HEK293 (cell line): Measurements from ENCODE around the gene USP22.

Experiments used
- CTCF ChIA-PET: fragments of 350-600 bp; formaldehyde crosslinking; extraction: SDS; loops from one replicate; lab custom pipeline; 2021; ENCODE audit warnings: antibody characterized with exemption; lab: Yijun Ruan, JAX
- POLR2A ChIA-PET: fragments of 300-600 bp; formaldehyde crosslinking; extraction: SDS; loops from one replicate; lab custom pipeline; 2020; ENCODE audit warnings: antibody characterized with exemption, inconsistent platforms; lab: Yijun Ruan, JAX
- H3K27ac ChIP-seq: fragments of 200-500 bp; sonication (Bioruptor generic); 2 replicates; pipeline ENCODE4 v1.5.1; 2014; ENCODE audit warnings: low read depth, low read length, control low read depth, inconsistent platforms; ENCODE audit errors: extremely low read depth
- H3K36me3 ChIP-seq, 2 experiments: fragments of 200-500 bp in 1 of 2; sonication (Bioruptor generic) in 1 of 2; 1 replicate in 1 of 2; 2 replicates in 1 of 2; pipeline ENCODE4 v1.5.1; 2014 to 2017; ENCODE audit warnings: inconsistent platforms in 2 of 2, low read length in 2 of 2; ENCODE audit not compliant: control insufficient read depth in 2 of 2, insufficient read depth in 1 of 2
- H3K4me1 ChIP-seq: fragments of 200-500 bp; sonication (Bioruptor generic); 2 replicates; pipeline ENCODE4 v1.5.1; 2014; ENCODE audit warnings: mild to moderate bottlenecking, low read length, inconsistent platforms; ENCODE audit not compliant: control insufficient read depth, insufficient read depth
- H3K4me3 ChIP-seq: 2 replicates; pipeline ENCODE4 v1.5.1; 2011; ENCODE audit warnings: low read depth, mild to moderate bottlenecking, control low read depth, low read length, moderate library complexity
- H3K9me3 ChIP-seq: fragments of 200-500 bp; sonication (Bioruptor generic); 2 replicates; pipeline ENCODE4 v1.5.1; 2014; ENCODE audit warnings: low read depth, low read length, inconsistent platforms; ENCODE audit not compliant: control insufficient read depth, insufficient read depth
- GLI2 ChIP-seq: fragments of 450-650 bp; formaldehyde crosslinking; IDR thresholded peaks from 2 replicates; pipeline ENCODE4; 2017; ENCODE audit warnings: missing biosample characterization, missing genetic modification characterization, low read depth, borderline replicate concordance
- REPIN1 ChIP-seq: fragments of 450-650 bp; formaldehyde crosslinking; IDR thresholded peaks from 2 replicates; pipeline ENCODE4 v1.5.1; 2017; ENCODE audit warnings: missing biosample characterization, missing genetic modification characterization, low read depth
- WT1 ChIP-seq: fragments of 450-650 bp; formaldehyde crosslinking; IDR thresholded peaks from 2 replicates; pipeline ENCODE4 v1.5.1; 2016; ENCODE audit warnings: missing biosample characterization, missing genetic modification characterization
- ZBTB17 ChIP-seq: fragments of 450-650 bp; formaldehyde crosslinking; IDR thresholded peaks from 2 replicates; pipeline ENCODE4 v1.5.1; 2016; ENCODE audit warnings: missing biosample characterization, missing genetic modification characterization
- ZBTB7A ChIP-seq: fragments of 450-650 bp; formaldehyde crosslinking; IDR thresholded peaks from 2 replicates; pipeline ENCODE4 v1.5.1; 2016; ENCODE audit warnings: low read depth, missing biosample characterization, missing genetic modification characterization
- ZNF221 ChIP-seq: fragments of 450-650 bp; formaldehyde crosslinking; IDR thresholded peaks from 2 replicates; pipeline ENCODE4 v1.5.1; 2017; ENCODE audit warnings: missing biosample characterization, missing genetic modification characterization, borderline replicate concordance
- ZNF473 ChIP-seq: fragments of 450-650 bp; formaldehyde crosslinking; IDR thresholded peaks from 2 replicates; pipeline ENCODE4 v1.5.1; 2017; ENCODE audit warnings: missing biosample characterization, missing genetic modification characterization
- TF ChIP-seq, protein P1 (sequence below): fragments of 450-650 bp; formaldehyde crosslinking; IDR thresholded peaks from 2 replicates; pipeline ENCODE4 v1.5.1; 2017; ENCODE audit warnings: missing biosample characterization, missing genetic modification characterization
- TF ChIP-seq, protein P2 (sequence below): fragments of 450-650 bp; formaldehyde crosslinking; IDR thresholded peaks from 2 replicates; pipeline ENCODE4 v1.5.1; 2016; ENCODE audit warnings: missing biosample characterization, missing genetic modification characterization
- TF ChIP-seq, protein P3 (sequence below): fragments of 450-650 bp; IDR thresholded peaks from 2 replicates; pipeline ENCODE4 v1.5.1; 2018; ENCODE audit warnings: missing biosample characterization, mild to moderate bottlenecking, missing genetic modification characterization
- TF ChIP-seq, protein P4 (sequence below): fragments of 450-650 bp; formaldehyde crosslinking; IDR thresholded peaks from 2 replicates; pipeline ENCODE4 v1.5.1; 2016; ENCODE audit warnings: missing biosample characterization, missing genetic modification characterization

The USP22 gene

DNA sequence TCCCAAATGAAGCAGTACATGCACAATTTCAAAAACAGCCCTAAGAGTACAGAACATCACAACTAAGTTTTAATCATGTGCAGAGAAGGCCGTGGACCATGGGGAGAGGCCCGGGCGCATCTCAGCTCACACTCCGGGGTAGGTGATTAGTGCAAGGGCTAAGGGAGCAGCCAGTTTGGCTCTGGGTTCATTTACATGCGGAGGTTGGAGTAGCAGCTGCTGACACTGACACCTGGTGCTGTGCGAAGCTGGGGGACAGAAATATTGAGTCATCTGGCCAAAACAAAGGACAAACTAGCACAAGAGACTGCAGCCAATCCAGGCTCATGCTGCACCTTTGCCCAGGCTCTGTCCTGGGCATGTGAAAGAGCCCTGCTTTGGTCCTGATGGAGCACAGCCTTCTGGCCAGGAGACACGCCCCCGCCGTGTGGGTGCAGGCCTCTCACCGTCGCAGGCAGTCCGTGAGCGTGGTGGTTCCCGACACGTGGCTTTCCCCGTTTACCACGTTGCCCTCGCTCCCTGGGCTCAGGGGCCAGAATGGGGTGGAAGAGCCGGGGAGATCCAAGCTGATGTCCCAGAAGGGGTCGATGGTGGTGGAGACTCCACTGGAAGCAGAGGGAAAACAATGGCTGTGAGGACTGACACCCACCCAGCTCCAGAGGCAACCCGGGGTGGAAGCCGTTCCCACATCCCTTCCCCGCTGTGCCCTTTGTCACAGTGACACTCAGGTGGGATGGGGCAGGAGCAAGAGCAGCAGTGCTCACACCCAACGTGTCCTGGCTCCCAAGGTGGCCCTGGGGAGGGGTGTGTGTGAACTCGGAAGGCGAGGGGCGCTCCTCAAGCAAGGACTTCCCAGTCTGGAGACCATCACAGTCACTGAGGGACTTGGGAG is 31.9 kb downstream of the USP22 start:
- Histone ChIP-seq H3K4me3 (no peak overlapping the region), H3K9me3 (no peaks in the 10 kb centered on the region), H3K27ac (no peak overlapping the region), H3K36me3 (peaks cover 95 to 100% of the 10 kb centered on the region in 2 experiments), H3K4me1 (no peaks in the 10 kb centered on the region)
- ChIA-PET CTCF (interaction anchor here (0.8 kb wide), 1 partner anchor 31 kb away, joined by 3 read pairs; no protein-coding TSS in a partner anchor), POLR2A (interaction anchor here (0.7 kb wide), 1 partner anchor 784 kb away, joined by 5 read pairs; no protein-coding TSS in a partner anchor)
- TF ChIP-seq, protein P1, sequence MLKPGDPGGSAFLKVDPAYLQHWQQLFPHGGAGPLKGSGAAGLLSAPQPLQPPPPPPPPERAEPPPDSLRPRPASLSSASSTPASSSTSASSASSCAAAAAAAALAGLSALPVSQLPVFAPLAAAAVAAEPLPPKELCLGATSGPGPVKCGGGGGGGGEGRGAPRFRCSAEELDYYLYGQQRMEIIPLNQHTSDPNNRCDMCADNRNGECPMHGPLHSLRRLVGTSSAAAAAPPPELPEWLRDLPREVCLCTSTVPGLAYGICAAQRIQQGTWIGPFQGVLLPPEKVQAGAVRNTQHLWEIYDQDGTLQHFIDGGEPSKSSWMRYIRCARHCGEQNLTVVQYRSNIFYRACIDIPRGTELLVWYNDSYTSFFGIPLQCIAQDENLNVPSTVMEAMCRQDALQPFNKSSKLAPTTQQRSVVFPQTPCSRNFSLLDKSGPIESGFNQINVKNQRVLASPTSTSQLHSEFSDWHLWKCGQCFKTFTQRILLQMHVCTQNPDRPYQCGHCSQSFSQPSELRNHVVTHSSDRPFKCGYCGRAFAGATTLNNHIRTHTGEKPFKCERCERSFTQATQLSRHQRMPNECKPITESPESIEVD (tag by site-specific recombination) = no peak
- TF ChIP-seq WT1 (tag by site-specific recombination) = no peak
- TF ChIP-seq, protein P2, sequence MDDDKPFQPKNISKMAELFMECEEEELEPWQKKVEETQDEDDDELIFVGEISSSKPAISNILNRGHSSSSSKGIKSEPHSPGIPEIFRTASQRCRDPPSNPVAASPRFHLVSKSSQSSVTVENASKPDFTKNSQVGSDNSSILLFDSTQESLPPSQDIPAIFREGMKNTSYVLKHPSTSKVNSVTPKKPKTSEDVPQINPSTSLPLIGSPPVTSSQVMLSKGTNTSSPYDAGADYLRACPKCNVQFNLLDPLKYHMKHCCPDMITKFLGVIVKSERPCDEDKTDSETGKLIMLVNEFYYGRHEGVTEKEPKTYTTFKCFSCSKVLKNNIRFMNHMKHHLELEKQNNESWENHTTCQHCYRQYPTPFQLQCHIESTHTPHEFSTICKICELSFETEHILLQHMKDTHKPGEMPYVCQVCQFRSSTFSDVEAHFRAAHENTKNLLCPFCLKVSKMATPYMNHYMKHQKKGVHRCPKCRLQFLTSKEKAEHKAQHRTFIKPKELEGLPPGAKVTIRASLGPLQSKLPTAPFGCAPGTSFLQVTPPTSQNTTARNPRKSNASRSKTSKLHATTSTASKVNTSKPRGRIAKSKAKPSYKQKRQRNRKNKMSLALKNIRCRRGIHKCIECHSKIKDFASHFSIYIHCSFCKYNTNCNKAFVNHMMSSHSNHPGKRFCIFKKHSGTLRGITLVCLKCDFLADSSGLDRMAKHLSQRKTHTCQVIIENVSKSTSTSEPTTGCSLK (tag by site-specific recombination) = no peak

DNA sequence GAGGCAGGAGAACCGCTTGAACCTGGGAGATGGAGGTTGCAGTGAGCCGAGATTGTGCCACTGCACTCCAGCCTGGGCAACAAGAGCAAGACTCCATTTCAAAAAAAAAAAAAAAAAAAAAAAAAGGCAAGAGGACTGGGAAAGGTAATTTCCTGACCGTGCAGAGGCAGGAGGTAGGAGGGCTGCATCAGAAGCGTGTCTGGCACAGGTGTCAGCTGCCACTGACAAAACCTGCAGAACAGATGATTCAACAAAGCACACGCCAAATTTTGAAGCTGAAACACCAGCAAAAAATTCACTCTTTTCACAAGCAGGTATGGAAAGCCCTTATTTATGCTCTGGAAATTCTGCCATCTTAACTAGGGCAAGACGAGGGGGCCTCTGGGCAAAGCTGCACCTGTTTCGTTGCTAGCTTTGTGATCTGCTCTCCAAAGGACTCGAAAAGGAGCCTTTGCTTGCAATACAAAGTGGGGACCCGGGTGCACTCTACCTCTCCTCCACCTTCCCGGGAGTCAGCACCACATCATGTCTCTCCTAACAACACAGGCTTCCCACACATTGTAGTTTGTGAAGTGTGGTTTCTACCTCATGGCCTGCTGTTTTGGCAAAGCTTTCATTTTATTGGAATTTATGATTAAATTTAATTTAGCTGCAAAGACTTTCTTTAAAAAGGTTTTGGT is 33.7 kb downstream of the USP22 start:
- ChIA-PET POLR2A (no interaction called here), CTCF (interaction anchor here (0.6 to 0.7 kb wide), 2 partner anchors 10 to 64 kb away, joined by 3 read pairs; no protein-coding TSS in a partner anchor)
- TF ChIP-seq GLI2 (tag by site-specific recombination) (no peak), ZNF473 (tag by site-specific recombination) (no peak), ZBTB7A (tag by site-specific recombination) (no peak), ZNF221 (no peak), REPIN1 (tag by site-specific recombination) (no peak), ZBTB17 (no peak)
- TF ChIP-seq, protein P3, sequence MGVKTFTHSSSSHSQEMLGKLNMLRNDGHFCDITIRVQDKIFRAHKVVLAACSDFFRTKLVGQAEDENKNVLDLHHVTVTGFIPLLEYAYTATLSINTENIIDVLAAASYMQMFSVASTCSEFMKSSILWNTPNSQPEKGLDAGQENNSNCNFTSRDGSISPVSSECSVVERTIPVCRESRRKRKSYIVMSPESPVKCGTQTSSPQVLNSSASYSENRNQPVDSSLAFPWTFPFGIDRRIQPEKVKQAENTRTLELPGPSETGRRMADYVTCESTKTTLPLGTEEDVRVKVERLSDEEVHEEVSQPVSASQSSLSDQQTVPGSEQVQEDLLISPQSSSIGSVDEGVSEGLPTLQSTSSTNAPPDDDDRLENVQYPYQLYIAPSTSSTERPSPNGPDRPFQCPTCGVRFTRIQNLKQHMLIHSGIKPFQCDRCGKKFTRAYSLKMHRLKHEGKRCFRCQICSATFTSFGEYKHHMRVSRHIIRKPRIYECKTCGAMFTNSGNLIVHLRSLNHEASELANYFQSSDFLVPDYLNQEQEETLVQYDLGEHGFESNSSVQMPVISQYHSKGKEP (tag by site-specific recombination) = no peak
- TF ChIP-seq, protein P4, sequence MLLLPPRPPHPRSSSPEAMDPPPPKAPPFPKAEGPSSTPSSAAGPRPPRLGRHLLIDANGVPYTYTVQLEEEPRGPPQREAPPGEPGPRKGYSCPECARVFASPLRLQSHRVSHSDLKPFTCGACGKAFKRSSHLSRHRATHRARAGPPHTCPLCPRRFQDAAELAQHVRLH = no peak
- no peak overlapping the region for H3K27ac ChIP-seq
- H3K4me3 ChIP-seq = no peak overlapping the region
- H3K9me3 ChIP-seq = no peaks in the 10 kb centered on the region
- no peaks in the 10 kb centered on the region for H3K4me1 ChIP-seq
- peaks cover 89 to 100% of the 10 kb centered on the region in 2 experiments for H3K36me3 ChIP-seq
